HG02970 (cell line): Measurements from ENCODE around the gene LCNL1.

Experiments
- ATAC-seq: cut with Tn5 transposase; IDR thresholded peaks from one replicate; pipeline ENCODE4 v1.9.1; 2021; ENCODE audit warnings: mild to moderate bottlenecking, moderate library complexity, moderate number of reproducible peaks; ENCODE audit not compliant: unreplicated experiment, low FRiP score

Gene LCNL1

GRCh38 chr9:137007816-137008270 lies 25.1 kb downstream of the LCNL1 start:
- ATAC-seq = no peak

- no peak for ATAC-seq
Observed at GRCh38 chr9:137008312-137008711, 25.5 kb downstream of the LCNL1 start.

- ATAC-seq = no peak
Observed at GRCh38 chr9:137009217-137009616, 26.4 kb downstream of the LCNL1 start.

- ATAC-seq = no peak
Observed at GRCh38 chr9:137009938-137010732, 27.3 kb downstream of the LCNL1 start.

GRCh38 chr9:137011156-137011555 lies 28.4 kb downstream of the LCNL1 start:
- ATAC-seq = no peak

- ATAC-seq = no peak
Observed at GRCh38 chr9:137011907-137012675, 29.3 kb downstream of the LCNL1 start.

- no peak for ATAC-seq
Observed at GRCh38 chr9:137012694-137013570, 30.1 kb downstream of the LCNL1 start.

- ATAC-seq = no peak
Observed at GRCh38 chr9:137013571-137013940, 30.8 kb downstream of the LCNL1 start.

- ATAC-seq = no peak
Observed at GRCh38 chr9:137014166-137014565, 31.4 kb downstream of the LCNL1 start.

GRCh38 chr9:137014776-137015539 lies 32.2 kb downstream of the LCNL1 start:
- no peak for ATAC-seq

GRCh38 chr9:137015540-137015930 lies 32.7 kb downstream of the LCNL1 start:
- no peak for ATAC-seq

GRCh38 chr9:137015976-137016375 lies 33.2 kb downstream of the LCNL1 start:
- ATAC-seq = no peak

GRCh38 chr9:137016436-137016835 lies 33.6 kb downstream of the LCNL1 start:
- no peak for ATAC-seq

GRCh38 chr9:137017071-137017470 lies 34.3 kb downstream of the LCNL1 start:
- no peak for ATAC-seq

GRCh38 chr9:137017791-137018497 lies 35.2 kb downstream of the LCNL1 start:
- no peak for ATAC-seq

- no peak for ATAC-seq
Observed at GRCh38 chr9:137018761-137019559, 36.2 kb downstream of the LCNL1 start.

- no peak for ATAC-seq
Observed at GRCh38 chr9:137019891-137020683, 37.3 kb downstream of the LCNL1 start.
